ENCODE data around the gene RAB4B.

DNA sequence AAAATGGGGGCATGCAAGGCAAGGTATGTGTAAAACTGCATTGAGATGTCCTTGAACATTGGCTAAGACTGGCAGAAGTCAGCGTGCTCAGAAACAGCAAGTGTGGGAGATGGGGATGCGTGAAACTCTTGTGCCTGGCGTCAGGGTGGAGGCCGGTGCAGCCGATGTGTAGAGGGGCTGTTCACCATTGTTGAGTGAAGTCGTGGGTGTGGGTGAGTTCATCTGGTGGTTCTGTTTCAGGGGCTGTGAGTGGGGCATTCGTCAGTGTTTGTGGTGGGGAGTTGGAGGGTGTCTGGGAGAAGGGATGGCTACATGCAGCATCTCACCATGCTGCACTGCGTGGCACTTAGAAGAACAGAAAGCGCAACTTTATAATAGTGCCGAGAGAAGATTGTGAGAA is 14.1 kb upstream of the RAB4B start:
- TF ChIP-seq POLR2A (IDR thresholded peaks at IDR 0.05) (no peak), POLR2AphosphoS5 (IDR thresholded peaks at IDR 0.05) (no peak), EP300 (IDR thresholded peaks at IDR 0.05) (no peak)
- TF ChIP-seq, protein P1, sequence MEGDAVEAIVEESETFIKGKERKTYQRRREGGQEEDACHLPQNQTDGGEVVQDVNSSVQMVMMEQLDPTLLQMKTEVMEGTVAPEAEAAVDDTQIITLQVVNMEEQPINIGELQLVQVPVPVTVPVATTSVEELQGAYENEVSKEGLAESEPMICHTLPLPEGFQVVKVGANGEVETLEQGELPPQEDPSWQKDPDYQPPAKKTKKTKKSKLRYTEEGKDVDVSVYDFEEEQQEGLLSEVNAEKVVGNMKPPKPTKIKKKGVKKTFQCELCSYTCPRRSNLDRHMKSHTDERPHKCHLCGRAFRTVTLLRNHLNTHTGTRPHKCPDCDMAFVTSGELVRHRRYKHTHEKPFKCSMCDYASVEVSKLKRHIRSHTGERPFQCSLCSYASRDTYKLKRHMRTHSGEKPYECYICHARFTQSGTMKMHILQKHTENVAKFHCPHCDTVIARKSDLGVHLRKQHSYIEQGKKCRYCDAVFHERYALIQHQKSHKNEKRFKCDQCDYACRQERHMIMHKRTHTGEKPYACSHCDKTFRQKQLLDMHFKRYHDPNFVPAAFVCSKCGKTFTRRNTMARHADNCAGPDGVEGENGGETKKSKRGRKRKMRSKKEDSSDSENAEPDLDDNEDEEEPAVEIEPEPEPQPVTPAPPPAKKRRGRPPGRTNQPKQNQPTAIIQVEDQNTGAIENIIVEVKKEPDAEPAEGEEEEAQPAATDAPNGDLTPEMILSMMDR (IDR thresholded peaks at IDR 0.05) = no peak
